ENCODE measurements around the gene PCNX3. TPM values are rescaled to one million over a fixed set of nuclear protein-coding genes. Genes with fewer than 3 reads are reported as not detected.

PCNX3 gene
- total RNA-seq, 1 experiment from 2014 or later, result 72.8 TPM

DNA sequence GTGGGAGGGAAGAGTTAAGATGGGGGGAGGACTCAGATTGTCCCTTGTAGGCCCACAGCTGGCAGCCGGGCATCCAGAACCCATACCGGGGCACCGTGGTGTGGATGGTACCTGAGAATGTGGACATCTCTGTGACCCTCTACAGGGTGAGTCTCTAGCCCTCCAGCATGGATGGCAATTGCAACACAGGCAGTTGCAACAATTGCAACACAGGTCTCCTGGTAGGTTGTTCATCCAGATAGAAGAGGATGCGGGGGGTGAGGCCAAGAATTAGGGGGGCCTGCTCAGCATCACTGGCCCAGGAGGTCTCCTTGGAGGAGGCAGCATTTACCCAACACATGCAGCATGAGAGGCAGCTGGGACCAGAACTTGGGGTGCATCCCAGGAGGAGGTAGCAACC is 36.3 kb upstream of the PCNX3 start:
- CTCF ChIA-PET, result no interaction called here
- no TSS peak for BruUV-seq (replicated peaks)
- Mint-ChIP-seq H3K36me3 (ENCODE audit: insufficient read depth, unreplicated experiment) (peaks cover 78% of the 10 kb centered on the region), H3K27ac (ENCODE audit: unreplicated experiment) (no peak overlapping the region), H3K4me1 (ENCODE audit: low read depth, unreplicated experiment) (peaks cover 14% of the 10 kb centered on the region), H3K9me3 (ENCODE audit: low read depth, unreplicated experiment) (no peaks in the 10 kb centered on the region), H3K4me3 (ENCODE audit: low read depth, unreplicated experiment) (no peak overlapping the region), H3K27me3 (ENCODE audit: unreplicated experiment) (no peaks in the 10 kb centered on the region)
- intact Hi-C loops (cut with micrococcal nuclease; ENCODE audit: unreplicated experiment), result no loop called here
- TF ChIP-seq, protein P1, sequence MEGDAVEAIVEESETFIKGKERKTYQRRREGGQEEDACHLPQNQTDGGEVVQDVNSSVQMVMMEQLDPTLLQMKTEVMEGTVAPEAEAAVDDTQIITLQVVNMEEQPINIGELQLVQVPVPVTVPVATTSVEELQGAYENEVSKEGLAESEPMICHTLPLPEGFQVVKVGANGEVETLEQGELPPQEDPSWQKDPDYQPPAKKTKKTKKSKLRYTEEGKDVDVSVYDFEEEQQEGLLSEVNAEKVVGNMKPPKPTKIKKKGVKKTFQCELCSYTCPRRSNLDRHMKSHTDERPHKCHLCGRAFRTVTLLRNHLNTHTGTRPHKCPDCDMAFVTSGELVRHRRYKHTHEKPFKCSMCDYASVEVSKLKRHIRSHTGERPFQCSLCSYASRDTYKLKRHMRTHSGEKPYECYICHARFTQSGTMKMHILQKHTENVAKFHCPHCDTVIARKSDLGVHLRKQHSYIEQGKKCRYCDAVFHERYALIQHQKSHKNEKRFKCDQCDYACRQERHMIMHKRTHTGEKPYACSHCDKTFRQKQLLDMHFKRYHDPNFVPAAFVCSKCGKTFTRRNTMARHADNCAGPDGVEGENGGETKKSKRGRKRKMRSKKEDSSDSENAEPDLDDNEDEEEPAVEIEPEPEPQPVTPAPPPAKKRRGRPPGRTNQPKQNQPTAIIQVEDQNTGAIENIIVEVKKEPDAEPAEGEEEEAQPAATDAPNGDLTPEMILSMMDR (IDR thresholded peaks at IDR 0.05; ENCODE audit: unreplicated experiment), result no peak
- DNase-seq, result no peak

DNA sequence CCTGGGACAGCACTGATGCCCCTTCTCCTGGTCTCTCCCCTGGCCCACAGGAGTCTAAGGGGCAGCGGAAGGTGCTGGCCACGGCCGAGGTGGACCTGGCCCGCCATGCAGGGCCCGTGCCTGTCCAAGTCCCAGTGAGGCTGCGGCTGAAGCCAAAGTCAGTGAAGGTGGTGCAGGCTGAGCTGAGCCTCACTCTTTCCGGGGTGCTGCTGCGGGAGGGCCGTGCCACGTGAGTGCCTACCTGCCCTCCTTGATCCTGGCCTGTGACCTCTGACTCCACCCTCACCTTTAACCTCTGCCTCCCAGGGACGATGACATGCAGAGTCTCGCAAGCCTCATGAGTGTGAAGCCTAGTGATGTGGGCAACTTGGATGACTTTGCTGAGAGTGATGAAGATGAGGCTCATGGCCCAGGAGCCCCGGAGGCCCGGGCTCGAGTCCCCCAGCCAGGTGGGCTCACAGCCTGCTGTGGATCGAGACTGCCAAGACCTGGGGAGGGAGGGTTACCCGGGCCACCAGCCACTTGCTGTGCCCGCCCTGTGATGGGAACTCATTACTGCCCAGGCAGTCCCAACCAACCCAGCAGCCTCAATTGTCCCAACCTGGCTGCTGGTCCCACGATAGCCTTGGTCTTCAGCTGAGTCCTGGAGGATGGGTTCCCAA is 35.4 kb upstream of the PCNX3 start:
- Mint-ChIP-seq H3K36me3 (ENCODE audit: insufficient read depth, unreplicated experiment) (peaks cover 74% of the 10 kb centered on the region), H3K4me3 (ENCODE audit: low read depth, unreplicated experiment) (no peak overlapping the region), H3K4me1 (ENCODE audit: low read depth, unreplicated experiment) (peaks cover 14% of the 10 kb centered on the region), H3K27me3 (ENCODE audit: unreplicated experiment) (no peaks in the 10 kb centered on the region), H3K9me3 (ENCODE audit: low read depth, unreplicated experiment) (no peaks in the 10 kb centered on the region), H3K27ac (ENCODE audit: unreplicated experiment) (peak overlapping the region; percentile 12)
- intact Hi-C loops (cut with micrococcal nuclease; ENCODE audit: unreplicated experiment), result no loop called here
- no TSS peak for BruUV-seq (replicated peaks)
- TF ChIP-seq, protein P1 (IDR thresholded peaks at IDR 0.05; ENCODE audit: unreplicated experiment), result no peak
- CTCF ChIA-PET, result interaction anchor here (0.6 kb wide), 1 partner anchor 482 kb away, joined by 3 read pairs; no protein-coding TSS in a partner anchor
- DNase-seq, result no peak

DNA sequence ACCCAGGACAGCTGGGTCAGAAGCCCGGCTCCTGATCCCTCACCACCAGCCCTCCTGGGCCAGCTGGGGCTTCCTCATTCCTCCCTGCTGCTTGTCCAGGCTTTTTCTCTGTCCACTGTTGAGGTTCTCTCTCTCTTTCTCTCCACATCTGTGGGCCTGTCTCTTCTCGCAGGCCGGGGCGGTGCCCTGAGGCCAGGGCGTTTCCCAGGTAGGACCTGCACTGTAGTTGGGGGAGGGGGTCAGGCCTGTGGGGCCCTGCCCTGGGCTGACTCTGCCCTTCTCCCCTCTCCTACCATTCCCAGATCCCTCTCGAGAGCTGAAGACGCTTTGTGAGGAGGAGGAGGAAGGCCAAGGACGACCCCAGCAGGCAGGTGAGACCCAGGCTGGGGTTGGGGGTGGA is 34.8 kb upstream of the PCNX3 start:
- no peak for DNase-seq
- Mint-ChIP-seq H3K27ac (ENCODE audit: unreplicated experiment) (peak overlapping the region; percentile 12), H3K4me3 (ENCODE audit: low read depth, unreplicated experiment) (no peak overlapping the region), H3K9me3 (ENCODE audit: low read depth, unreplicated experiment) (no peaks in the 10 kb centered on the region), H3K27me3 (ENCODE audit: unreplicated experiment) (no peaks in the 10 kb centered on the region), H3K4me1 (ENCODE audit: low read depth, unreplicated experiment) (peaks cover 14% of the 10 kb centered on the region), H3K36me3 (ENCODE audit: insufficient read depth, unreplicated experiment) (peaks cover 68% of the 10 kb centered on the region)
- TF ChIP-seq, protein P1 (IDR thresholded peaks at IDR 0.05; ENCODE audit: unreplicated experiment), result no peak
- intact Hi-C loops (cut with micrococcal nuclease; ENCODE audit: unreplicated experiment), result no loop called here
- CTCF ChIA-PET, result interaction anchor here (0.6 kb wide), 1 partner anchor 482 kb away, joined by 3 read pairs; no protein-coding TSS in a partner anchor
- BruUV-seq (replicated peaks), result no TSS peak

DNA sequence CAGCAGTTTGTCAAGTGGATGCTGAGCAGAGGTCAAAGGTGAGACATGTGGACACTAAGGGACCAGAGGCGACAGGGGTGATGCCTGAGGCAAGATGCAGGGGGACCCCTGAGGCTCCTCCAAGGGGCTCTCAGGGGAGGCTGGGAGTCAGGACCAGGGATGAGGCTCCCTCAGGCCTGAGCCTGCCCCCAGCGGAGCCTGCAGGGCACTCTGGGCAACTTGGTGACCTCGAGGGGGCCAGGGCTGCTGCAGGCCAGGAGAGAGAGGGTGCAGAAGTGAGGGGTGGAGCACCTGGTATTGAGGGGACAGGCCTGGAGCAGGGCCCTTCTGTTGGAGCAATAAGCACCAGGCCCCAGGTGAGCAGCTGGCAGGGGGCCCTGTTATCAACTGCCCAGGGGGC is 33.6 kb upstream of the PCNX3 start:
- TF ChIP-seq, protein P1 (IDR thresholded peaks at IDR 0.05; ENCODE audit: unreplicated experiment), result no peak
- no peaks in the 10 kb centered on the region for H3K9me3 Mint-ChIP-seq (ENCODE audit: low read depth, unreplicated experiment)
- H3K4me1 Mint-ChIP-seq (ENCODE audit: low read depth, unreplicated experiment), result peaks cover 14% of the 10 kb centered on the region
- no TSS peak for BruUV-seq (replicated peaks)
- H3K27me3 Mint-ChIP-seq (ENCODE audit: unreplicated experiment), result no peaks in the 10 kb centered on the region
- CTCF ChIA-PET, result no interaction called here
- no peak overlapping the region for H3K4me3 Mint-ChIP-seq (ENCODE audit: low read depth, unreplicated experiment)
- intact Hi-C loops (cut with micrococcal nuclease; ENCODE audit: unreplicated experiment), result no loop called here
- H3K27ac Mint-ChIP-seq (ENCODE audit: unreplicated experiment), result no peak overlapping the region
- DNase-seq, result no peak
- peaks cover 57% of the 10 kb centered on the region for H3K36me3 Mint-ChIP-seq (ENCODE audit: insufficient read depth, unreplicated experiment)

Measured in Calu3 (cell line).